Amniotic stem cell (primary cell): Measurements from ENCODE around the gene THSD7A.

Experiments used
- DNase-seq: peaks from one replicate; lab custom pipeline; 2025; lab: John Stamatoyannopoulos, UW

THSD7A gene

DNA sequence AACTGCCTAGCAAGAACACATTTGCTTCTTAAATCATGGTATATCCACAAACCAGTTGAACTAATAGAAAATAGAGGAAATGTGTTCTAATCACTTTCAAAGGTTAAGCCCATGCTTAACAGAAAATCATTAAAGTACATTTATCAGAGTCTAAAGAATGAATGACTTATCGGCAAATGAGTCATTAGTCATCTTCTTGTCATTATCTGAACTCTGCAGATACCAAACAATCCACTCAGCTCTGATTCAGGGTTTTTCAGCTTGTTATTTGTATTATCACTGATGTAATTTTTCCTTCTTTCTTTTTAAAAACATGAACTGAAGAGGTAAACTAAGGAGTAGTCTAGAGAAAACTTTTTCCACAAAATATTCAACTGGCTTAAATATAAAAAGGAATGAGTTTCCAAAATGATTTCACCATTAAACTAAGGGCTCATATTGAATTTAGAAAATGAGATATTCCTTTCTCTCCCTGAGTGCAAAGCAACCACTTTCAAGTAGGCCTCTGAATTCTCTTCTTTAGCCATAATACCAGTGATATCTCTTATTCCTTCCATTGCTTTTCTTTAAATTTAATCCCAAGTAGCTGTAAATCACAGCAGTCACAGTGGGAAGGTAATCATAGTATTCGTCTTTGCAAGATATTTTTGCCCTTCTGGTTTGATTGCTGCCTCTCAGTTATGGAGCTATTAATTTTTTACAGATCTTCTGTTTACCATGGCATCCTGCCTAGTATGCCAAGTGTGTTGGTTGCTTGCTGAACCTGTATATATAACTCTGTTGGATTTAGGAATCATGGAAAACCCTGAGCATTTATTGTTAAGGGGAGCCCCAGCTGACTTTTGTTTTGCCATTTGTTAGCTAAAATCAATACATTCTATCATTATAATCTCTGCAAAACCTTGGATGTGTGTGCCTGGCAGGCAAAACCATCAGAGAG is 125.1 kb downstream of the THSD7A start:
- DNase-seq: no peak

DNA sequence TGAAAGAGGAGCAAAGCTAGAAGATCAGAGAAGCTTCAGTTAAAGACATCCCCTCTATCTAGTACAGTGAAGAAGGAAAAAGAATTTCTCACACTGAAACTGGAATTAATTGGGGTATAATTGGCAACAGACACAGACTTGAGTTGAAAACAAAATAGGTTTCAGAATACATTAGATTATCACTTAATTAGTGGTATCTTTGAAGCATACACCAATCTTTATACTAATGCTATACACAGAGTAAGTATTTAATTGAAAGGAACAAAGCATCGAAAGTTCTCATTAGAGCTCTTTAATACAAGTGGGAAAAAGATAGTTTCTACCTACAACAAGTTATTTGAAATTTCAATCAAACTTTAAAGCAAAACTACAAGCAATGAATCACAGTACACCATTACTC is 128.2 kb downstream of the THSD7A start:
- DNase-seq: no peak

DNA sequence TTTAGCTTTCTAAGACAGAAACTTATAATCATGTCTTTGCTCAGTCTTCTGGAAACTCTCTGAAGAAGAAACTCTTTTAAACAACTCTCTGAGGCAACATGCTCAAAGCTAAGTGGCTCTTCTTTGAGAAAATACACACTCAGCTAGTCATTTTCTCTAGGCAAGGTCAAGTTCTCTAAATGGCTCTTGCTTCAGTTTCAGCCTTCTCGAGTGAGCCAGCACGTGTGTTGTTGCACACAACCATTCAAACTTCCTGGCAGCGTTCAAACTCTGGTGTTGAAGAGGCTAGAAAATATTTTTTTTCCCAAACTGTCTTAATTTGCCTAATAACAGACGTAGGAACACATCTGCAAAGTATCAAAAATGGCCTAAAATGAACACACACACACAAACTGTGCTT is 129.1 kb downstream of the THSD7A start:
- DNase-seq: no peak

DNA sequence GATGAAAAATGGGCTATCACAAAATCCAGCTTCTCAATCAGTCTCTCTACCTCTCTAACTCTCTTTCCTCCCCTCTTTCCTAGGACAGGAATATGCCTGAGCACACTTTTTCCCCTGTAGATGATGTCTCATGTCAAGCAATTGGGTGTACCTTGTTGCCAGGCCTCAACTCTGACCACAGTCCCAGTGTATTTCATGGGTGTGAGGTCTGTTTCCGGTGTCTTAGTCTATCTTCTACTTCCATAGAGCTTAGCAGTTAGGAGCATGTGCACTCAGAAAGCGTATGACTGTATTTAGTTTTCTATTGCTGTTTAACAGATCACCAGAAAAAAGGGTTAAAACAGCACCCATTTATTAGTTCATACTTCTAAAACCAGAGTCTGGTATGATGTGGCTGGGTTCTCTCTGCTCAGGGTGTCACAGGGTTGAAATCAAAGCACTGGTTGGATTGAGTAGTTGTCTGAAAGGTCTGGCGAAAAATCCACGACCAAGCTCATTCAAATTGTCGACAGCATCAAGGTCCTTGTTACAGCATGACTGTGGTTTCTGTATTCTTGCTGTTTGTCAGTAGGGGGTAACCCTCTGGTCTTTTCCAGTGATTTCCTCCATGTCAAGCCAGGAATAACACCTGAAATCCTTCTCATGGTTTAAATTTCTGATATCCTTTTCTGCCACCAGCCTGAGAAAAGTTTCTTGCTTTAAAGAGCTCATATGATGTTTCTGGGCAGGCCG is 130.0 kb downstream of the THSD7A start:
- DNase-seq: no peak

DNA sequence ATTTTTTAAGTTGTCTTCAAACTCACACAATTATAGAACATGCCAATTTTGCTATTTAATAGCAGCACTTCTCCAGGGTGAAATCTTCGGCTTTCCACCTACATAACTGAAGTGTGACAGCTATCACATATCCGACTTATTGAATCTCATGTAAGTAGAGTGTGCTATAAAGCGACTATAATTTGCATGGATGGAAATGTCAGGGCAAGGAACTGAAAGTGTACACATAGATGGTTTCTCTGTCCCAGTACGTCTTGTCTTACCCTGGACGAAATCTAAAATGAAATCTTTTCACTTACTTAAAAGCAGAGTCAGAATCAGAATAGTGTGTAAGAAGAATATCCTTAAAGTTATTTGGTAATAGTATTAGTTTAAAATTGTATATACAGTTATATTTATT is 132.3 kb downstream of the THSD7A start:
- DNase-seq: no peak

DNA sequence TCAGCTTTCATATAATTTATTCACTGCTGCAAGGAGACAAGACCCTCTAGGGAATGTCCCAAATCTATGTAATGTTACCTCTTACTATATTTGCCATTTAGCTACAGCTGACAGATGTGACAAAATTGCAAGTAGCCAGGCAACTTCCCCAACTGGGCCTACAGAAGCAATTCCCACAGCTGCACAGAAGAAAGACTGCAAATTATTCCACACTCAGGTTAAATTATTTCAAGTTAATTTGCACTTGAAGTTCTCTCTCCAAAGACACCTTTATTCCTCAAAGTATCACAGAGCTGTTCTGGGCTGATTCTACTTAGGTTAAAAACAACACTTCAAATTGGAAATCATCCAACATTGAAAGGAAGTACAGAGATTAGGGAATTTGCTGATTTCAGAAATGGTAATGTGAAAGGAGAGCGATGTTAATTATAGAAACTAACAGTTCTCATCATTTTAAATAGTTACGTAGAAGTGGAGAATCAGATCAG is 133.6 kb downstream of the THSD7A start:
- DNase-seq: no peak

DNA sequence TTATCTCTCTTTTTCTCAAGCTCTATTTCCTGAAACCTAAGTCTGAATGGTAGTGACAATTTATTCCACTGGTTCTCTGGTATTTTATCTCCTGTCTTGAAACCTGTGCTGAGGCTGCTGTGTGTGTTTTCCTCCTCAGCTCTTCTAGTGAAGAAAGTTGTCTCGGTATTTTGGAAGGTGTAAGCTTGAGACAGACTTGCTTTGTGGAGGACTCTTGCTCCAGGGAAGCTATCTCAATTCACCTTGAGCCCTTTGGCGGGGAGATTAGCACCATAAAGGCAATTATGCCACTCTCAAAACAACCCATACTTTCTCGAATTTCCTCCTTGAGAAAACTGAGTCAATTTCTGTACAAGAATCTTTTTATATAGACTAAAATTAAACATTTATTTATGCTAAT is 141.6 kb downstream of the THSD7A start:
- DNase-seq: no peak

DNA sequence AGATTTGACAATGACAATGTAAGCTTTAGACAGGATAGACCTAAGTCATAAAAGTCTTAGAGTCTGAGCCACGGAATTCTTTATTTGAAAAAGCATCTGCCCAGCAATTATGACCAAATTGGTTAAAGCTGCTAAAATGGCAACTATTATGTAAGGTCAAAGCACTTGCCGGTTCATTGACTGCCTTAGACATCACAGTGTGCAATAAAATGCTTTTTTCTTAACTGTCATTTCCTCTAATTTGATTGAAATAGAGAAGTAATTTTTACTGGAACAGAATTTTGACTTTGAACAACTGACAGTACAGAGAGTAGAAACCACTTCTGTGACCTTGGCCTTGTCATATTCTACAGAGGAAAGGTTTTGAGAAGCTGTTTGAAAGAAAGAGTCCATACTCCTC is 142.9 kb downstream of the THSD7A start:
- no peak for DNase-seq

DNA sequence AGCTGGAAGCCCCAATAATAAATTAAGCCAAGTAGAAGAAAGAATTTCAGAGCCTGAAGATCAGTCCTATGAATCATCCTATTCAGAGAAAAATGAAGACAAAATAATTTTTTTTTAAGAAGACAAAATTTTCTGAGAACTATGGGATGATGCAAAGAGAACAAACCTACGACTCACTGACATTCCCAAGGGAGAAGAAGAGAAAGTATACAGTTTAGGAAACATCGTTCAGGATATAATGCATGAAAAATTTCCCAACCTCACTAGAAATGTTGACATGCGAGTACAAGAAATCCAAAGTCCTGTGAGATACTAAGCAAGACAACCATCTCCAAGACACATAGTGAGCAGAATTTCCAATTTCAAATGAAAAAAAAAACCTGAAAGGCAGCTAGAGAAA is 150.5 kb downstream of the THSD7A start:
- no peak for DNase-seq

DNA sequence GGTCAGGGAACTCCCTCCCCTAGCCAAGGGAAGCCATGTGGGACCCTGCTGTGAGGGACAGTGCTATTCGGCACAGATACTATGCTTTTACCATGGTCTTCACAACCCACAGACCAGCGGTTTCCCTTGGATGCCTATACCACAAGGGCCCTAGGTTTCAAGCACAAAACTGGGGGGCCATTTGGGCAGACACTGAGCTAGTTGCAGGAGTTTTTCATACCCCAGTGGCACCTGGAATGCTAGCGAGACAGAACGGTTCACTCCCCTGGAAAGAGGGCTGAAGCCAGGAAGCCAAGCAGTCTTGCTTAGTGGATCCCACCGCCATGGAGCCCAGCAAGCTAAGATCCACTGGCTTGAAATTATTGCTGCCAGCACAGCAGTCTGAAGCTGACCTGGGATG is 156.8 kb downstream of the THSD7A start:
- DNase-seq: no peak

DNA sequence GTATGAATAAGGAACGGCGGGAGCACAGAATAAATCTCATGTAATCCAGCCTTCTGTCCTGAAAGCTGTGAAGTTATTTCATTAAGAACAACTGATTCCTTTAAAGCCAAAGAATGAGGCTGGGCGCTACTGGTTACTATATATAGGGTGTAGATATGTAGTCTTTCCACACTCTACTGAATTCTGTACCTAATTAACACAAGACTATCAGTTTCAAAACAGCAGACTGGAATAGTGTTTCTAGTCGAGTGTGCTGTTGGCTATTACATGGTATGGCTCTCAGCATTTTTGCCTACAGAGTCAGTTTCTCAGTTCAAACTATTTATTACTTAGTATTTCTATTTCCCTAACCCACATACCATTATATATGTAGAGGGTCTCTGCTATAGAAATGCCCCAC is 163.3 kb downstream of the THSD7A start:
- no peak for DNase-seq

DNA sequence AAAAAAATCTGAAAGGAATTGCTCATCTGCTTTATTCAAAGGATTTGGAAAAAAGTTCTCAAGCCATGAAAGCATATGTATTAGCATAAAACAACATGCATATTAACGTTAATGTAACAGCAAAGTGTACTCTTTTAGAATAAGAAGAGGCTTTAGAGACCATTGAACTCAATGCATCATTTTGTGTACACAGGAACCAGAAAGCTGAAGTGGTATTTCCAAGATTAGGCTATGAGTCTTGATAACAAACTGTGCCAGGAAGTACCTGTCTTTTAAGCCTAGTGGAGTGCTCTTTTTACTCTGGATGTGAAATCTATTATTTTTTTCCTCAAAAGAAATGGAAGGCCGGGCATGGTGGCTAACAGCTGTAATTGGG is 164.2 kb downstream of the THSD7A start:
- DNase-seq: no peak

DNA sequence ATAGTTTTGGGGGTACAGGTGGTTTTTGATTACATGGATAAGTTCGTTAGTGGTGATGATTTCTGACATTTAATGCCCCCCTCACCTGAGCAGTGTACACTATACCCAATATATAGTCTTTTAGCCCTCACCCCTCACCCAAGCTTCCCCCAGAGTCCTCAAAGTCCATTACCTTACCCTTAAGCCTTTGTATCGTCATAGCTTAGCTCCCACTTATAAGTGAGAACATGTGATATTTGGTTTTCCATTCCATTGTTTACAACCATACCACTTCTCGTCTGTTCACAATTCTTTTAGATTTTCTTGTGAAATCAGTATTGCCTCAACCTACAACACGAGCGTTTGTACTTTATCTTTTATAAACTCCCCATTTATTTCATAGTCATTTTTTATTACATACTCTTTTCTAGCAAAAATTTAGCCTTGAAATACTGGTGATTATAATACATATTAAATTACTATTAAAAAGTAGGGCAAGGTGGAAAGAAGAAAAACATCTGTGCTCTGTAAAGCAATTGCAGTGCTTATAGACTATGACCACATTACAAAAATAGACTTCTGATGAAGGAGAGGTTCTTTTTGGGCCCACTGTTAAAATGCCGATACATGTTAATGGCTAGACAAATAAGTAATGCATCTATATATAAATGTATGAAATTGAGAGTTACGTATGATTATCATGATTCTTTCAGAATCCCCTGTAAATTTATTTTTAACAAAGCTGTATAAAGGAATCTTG is 164.8 kb downstream of the THSD7A start:
- DNase-seq: no peak

DNA sequence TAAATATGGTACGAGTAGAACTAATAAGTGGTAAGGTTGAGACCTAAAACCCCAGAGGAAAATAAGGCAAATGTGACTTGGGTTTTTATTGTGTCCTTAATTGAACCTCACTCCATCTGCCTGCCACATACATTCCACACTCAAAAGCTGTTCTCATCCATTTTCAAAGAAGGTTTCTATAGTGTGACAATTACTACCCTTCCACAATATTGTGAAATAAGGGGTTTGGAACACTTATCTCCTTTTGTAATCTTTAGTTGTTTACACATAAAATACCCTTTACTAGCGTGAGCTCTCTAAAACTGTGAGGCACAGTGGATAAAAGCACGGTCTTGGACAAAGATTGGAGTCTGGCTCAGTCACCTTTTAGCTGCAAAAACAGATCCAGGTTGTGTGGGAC is 166.6 kb downstream of the THSD7A start:
- DNase-seq: no peak

DNA sequence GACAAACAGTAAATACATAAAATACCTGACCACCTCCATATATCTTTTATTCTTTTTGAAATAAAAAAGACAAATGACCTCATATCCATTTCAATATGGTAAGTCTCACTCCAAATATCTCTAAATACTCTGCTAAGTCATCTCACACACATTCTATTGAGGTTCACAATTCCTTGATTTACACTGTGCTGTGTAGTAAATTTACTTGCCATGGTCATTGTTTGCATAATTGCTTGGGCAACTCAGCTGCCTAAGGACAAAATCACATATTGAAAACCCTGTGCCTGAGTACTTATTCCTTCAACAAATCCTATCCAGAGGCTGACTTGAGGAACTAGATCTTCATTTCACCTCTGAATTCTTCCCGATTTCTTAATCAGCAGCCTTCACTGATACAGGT is 176.4 kb downstream of the THSD7A start:
- no peak for DNase-seq

DNA sequence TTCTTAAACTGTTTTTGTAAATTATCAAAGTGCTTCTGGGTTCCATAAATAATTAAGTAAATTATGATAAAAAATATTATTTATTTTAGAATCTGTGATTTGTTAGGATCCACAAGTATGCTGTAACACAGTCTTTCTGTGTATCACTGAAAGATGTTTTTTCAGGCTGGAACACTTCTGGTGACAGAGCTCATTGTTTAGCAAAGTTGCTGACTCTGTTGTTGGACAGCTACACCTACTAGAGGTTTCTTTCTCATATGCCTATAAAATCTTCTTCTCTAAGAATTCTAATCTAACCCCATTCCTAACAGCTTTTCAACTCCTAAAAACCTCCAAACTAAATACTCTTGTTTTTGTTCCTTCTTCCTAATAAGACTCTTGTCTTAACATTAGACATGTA is 176.8 kb downstream of the THSD7A start:
- no peak for DNase-seq

DNA sequence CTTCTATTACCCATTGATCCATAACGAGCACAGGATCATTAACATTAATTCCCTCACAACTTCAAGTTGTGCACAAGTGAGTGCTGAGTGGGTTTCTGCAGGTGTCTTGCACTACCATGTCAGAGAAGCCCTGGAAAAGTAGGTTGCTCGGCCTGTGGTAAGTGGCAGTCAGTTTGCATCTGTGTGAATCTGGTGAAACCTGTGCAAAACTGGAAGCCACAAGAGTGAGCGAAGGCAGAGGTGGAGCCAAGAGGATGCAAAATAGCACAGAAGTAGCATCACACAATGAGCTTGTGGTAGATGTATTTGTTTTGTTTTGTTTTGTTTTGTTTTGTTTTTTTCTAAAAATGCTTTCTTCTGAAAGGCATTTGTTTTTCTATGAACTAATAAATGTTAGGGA is 181.5 kb downstream of the THSD7A start:
- no peak for DNase-seq

DNA sequence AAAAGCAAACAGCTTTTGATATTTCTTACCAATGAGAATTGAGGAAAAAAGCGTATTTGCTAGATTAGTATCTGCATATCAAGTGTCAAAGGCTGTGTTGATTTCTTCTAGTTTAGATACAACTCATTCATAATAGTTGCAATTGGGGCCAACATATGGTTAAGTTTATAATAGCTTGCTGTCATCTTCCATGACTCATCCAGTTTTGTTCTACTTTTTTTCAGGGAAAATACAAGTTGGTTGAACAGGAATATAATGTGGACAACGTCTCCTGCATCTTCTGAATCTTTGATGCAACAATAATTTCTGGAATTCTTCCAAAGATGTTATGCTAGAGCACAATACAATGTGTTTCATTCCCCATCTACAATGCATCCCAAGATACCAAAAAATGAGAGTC is 182.0 kb downstream of the THSD7A start:
- DNase-seq: no peak

DNA sequence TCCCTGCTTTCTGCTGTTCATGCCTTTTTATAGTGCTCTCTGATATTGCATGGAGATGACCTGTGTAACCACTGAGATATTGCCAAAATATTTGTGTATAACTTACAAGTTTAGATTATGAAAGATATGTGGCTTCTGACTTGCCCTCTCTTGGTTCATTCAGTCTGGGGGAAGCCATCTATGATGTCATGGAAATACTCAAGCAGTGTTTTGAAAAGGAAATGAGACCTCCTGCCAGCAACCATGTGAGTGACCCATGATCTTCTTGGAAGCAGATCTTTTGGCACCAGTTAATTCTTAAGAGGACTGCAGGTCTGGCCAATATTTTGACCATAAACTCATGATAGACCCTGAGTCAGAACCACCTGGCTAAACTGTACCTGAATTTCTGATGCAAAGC is 183.0 kb downstream of the THSD7A start:
- no peak for DNase-seq

DNA sequence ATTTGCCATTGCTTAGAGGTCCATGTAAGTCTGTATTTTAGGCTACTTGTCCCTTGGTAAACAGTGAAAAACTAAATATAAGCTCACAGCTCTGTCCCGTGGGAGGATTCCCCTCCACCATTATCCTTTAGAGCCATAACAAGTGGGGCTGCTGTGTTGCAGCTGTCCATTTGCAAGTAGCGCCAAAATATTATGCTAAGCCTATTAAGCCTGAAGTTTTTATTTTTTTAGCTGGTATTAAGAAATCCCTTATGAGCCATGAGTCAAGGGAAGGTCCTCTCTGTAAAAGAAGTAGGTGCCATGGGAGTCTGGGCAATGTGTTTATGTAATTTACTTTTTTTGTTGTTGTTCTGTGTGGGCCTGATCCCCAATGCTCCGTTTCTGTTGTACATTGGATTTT is 183.9 kb downstream of the THSD7A start:
- no peak for DNase-seq

DNA sequence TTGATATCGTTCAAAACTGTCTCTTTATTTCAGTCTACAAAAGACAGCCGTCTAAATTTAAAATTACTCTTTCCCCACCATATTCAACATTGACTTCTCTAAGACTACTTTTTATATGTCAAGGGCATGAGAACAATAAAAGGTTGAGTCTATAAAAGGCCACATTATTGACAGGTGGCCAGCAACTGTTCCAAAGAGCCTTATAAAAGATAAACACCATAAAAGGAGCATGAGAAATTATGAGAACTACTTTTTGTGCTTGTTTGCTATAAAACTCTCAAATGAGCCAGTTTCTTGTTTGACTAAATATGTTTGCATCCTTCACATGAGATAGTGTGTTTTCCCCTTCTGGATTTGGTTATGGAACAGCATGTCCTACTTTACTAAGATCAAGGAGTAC is 189.2 kb downstream of the THSD7A start:
- DNase-seq: no peak

DNA sequence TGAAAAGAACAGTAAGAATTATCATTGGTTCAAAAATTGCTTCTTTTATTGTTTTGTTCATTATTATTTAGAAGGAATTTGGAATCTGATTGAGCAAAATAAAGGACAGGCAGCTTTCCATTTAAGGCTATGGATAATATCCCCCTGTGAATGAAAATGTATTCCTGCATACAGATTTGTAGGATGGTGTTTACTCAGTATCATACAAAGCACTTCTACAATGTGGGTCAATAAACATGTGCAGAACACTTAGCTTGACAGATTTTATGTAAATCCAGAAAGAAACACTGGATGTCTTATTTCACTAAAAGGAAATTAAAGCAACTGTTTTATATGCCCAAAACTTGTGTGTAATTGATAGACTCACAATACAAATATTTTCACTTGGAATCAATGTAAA is 189.7 kb downstream of the THSD7A start:
- no peak for DNase-seq
